HepG2 (cell line): ENCODE results near the gene RHBDD3. TPM values are rescaled to one million over a fixed set of nuclear protein-coding genes. Genes with fewer than 3 reads are reported as not detected.
A peak's percentile ranks its signal among the peaks of the same experiment; 100 is the strongest.

ENCODE experiments used
- ATF7 ChIP-seq, 2 experiments: fragments of 450-650 bp in 1 of 2; sonication (generic) in 1 of 2; formaldehyde crosslinking in 1 of 2; IDR thresholded peaks; 2 replicates each; pipeline versions ENCODE4 v1.4.0 to v1.6.1; 2016 to 2020; ENCODE audit warnings: antibody characterized with exemption in 1 of 2, mild to moderate bottlenecking in 1 of 2, missing genetic modification reagents in 1 of 2
- CAMTA2 ChIP-seq: sonication (generic); formaldehyde crosslinking; IDR thresholded peaks from 2 replicates; pipeline ENCODE4 v1.4.0; 2020; ENCODE audit warnings: mild to moderate bottlenecking, missing genetic modification reagents, borderline replicate concordance
- FOXA1 ChIP-seq, 2 experiments: fragments of 450-650 bp in 1 of 2; sonication (generic) in 1 of 2; formaldehyde crosslinking in 1 of 2; IDR thresholded peaks; 2 replicates each; pipeline versions ENCODE4 v1.4.0 to v1.6.1; 2016 to 2020; ENCODE audit warnings: missing genetic modification reagents in 1 of 2
- HDAC1 ChIP-seq: sonication (generic); formaldehyde crosslinking; IDR thresholded peaks from 2 replicates; pipeline ENCODE4 v1.5.1; 2020; ENCODE audit warnings: mild to moderate bottlenecking, missing genetic modification reagents
- HOXA3 ChIP-seq: sonication (generic); formaldehyde crosslinking; IDR thresholded peaks from 2 replicates; pipeline ENCODE4 v1.5.0; 2020; ENCODE audit warnings: missing genetic modification reagents
- KDM1A ChIP-seq: IDR thresholded peaks from 2 replicates; pipeline ENCODE4 v1.6.1; 2016; ENCODE audit warnings: missing compliant biosample characterization
- MYC ChIP-seq: sonication (generic); formaldehyde crosslinking; IDR thresholded peaks from 2 replicates; pipeline ENCODE4 v1.9.0; 2021; ENCODE audit warnings: missing genetic modification reagents, borderline replicate concordance
- NPAS2 ChIP-seq: sonication (generic); formaldehyde crosslinking; IDR thresholded peaks from 2 replicates; pipeline ENCODE4 v1.8.0; 2022; ENCODE audit warnings: mild to moderate bottlenecking, missing genetic modification reagents, borderline replicate concordance
- NR3C1 ChIP-seq: sonication (generic); formaldehyde crosslinking; IDR thresholded peaks from 2 replicates; pipeline ENCODE4 v1.4.0; 2020; ENCODE audit warnings: missing genetic modification reagents
- POLR2A ChIP-seq, 2 experiments: IDR thresholded peaks; 2 replicates each; pipeline ENCODE4 v1.6.1; 2011; ENCODE audit warnings: low read depth in 2 of 2, low read length in 2 of 2, mild to moderate bottlenecking in 1 of 2, moderate library complexity in 1 of 2; ENCODE audit not compliant: insufficient read depth in 1 of 2
- POLR2AphosphoS2 ChIP-seq: IDR thresholded peaks from 2 replicates; pipeline ENCODE4 v1.6.1; 2011; ENCODE audit warnings: low read depth, low read length, improper control_type of control experiment
- SATB2 ChIP-seq: sonication (generic); formaldehyde crosslinking; IDR thresholded peaks from 2 replicates; pipeline ENCODE4 v1.5.0; 2020; ENCODE audit warnings: missing genetic modification reagents
- SNAPC2 ChIP-seq: sonication (generic); formaldehyde crosslinking; IDR thresholded peaks from 2 replicates; pipeline ENCODE4 v1.8.1; 2022; ENCODE audit warnings: mild to moderate bottlenecking, missing genetic modification reagents
- SPEN ChIP-seq: sonication (generic); formaldehyde crosslinking; IDR thresholded peaks from 2 replicates; pipeline ENCODE4 v1.5.1; 2020; ENCODE audit warnings: low read depth, mild to moderate bottlenecking, missing genetic modification reagents
- SYNCRIP ChIP-seq: fragments of 200-400 bp; formaldehyde crosslinking; IDR thresholded peaks from 2 replicates; pipeline ENCODE4 v1.6.1; 2018; ENCODE audit warnings: mild to moderate bottlenecking, low read depth, low read length; ENCODE audit not compliant: insufficient read depth
- ZFP1 ChIP-seq: IDR thresholded peaks from 2 replicates; pipeline ENCODE4 v1.6.1; 2016
- ZNF546 ChIP-seq: sonication (generic); formaldehyde crosslinking; conservative IDR thresholded peaks from 2 replicates; pipeline ENCODE4 v1.8.1; 2023; ENCODE audit warnings: mild to moderate bottlenecking, missing genetic modification reagents
- ZNF605 ChIP-seq: sonication (generic); formaldehyde crosslinking; IDR thresholded peaks from 2 replicates; pipeline ENCODE4 v1.8.0; 2022; ENCODE audit warnings: mild to moderate bottlenecking, missing genetic modification reagents
- ZNF83 ChIP-seq: sonication (generic); formaldehyde crosslinking; IDR thresholded peaks from 2 replicates; pipeline ENCODE4 v1.4.0; 2020; ENCODE audit warnings: missing genetic modification reagents, mild to moderate bottlenecking, borderline replicate concordance
- polyA plus RNA-seq, 8 experiments: library from polyadenylated mRNA; depleted of rRNA in 3 of 8; stranded (reverse) in 7 of 8; unstranded in 1 of 8; fragments of >200 nt; fragmentation: Illumina TruSeq in 4 of 8; extraction: Trizol in 4 of 8; gene quantifications; 2 replicates each; pipeline versions ENCODE4 v1.2.1 to v1.2.3, GENCODE V29; 2011 to 2016; ENCODE audit warnings: low read depth in 4 of 8, missing spikeins in 1 of 8, mixed read lengths in 1 of 8; ENCODE audit not compliant: insufficient read depth in 1 of 8
- total RNA-seq, 5 experiments: library from RNA; depleted of rRNA; stranded (reverse); fragments of >200 nt; fragmentation: Illumina TruSeq; extraction: Trizol; gene quantifications; 2 replicates each; pipeline ENCODE4 v1.2.3, GENCODE V29; 2016; ENCODE audit warnings: low read depth in 1 of 5
- TF ChIP-seq, protein P1 (sequence below): sonication (generic); formaldehyde crosslinking; IDR thresholded peaks from 2 replicates; pipeline ENCODE4 v1.8.0; 2022; ENCODE audit warnings: mild to moderate bottlenecking, missing genetic modification reagents, moderate library complexity
- TF ChIP-seq, protein P2 (sequence below): sonication (generic); formaldehyde crosslinking; conservative IDR thresholded peaks from 2 replicates; pipeline ENCODE4 v1.8.0; 2022; ENCODE audit warnings: low read depth, missing genetic modification reagents
- TF ChIP-seq, protein P3 (sequence below): sonication (generic); formaldehyde crosslinking; IDR thresholded peaks from 2 replicates; pipeline ENCODE4 v1.4.0; 2020; ENCODE audit warnings: missing genetic modification reagents
- TF ChIP-seq, protein P4 (sequence below): sonication (generic); formaldehyde crosslinking; IDR thresholded peaks from 2 replicates; pipeline ENCODE4 v1.9.0; 2021; ENCODE audit warnings: missing genetic modification reagents, mild to moderate bottlenecking, borderline replicate concordance

The RHBDD3 gene
- total and polyA plus RNA-seq, 2 of the 13 experiments (the other 11 are each of a cell fraction or from before 2014, with no cell fraction given), result 12.1 to 26.7 TPM

DNA sequence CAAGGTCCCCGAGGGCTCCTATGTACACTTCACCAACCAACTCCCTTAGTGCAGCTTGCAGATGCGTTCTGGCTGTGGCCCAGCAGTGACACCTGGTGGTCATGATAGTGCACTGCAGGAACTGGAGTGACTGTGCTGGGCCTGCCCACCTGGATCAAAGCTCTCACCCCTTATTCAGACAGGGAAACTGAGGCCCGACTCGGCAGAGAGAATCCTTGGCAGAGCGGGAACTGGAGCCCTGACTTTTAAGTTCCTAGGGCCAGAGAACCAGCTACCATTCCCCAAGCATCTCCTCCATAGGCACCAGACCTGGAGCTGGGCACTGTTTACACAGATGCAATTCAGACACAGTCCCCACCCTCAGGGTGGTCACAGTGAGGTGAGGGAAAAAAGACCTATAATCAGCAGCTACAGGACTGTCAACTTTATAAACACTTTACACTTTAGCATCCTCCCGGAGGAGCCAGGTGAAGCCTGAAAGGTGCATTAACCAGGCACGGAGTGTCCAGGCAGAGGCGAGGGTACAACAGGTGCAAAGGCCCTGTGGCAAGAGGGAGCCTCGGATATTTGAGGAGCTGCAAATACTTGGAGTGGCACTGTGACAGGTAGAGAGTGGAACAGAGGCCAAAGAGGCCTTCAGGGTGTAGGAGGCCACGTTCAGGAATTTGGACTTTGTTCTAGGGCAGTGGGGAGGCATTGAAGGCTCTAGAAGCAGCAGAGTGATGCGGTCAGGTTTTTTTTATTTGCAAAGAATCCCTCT, 22.0 kb downstream of the RHBDD3 start (continued):
- TF ChIP-seq, protein P1, sequence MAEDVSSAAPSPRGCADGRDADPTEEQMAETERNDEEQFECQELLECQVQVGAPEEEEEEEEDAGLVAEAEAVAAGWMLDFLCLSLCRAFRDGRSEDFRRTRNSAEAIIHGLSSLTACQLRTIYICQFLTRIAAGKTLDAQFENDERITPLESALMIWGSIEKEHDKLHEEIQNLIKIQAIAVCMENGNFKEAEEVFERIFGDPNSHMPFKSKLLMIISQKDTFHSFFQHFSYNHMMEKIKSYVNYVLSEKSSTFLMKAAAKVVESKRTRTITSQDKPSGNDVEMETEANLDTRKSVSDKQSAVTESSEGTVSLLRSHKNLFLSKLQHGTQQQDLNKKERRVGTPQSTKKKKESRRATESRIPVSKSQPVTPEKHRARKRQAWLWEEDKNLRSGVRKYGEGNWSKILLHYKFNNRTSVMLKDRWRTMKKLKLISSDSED (CRISPR knock-in tag), result no peak
- no peak for TF ChIP-seq ZFP1 (CRISPR knock-in tag)
- TF ChIP-seq ZNF546 (CRISPR knock-in tag), result no peak
- TF ChIP-seq, protein P2, sequence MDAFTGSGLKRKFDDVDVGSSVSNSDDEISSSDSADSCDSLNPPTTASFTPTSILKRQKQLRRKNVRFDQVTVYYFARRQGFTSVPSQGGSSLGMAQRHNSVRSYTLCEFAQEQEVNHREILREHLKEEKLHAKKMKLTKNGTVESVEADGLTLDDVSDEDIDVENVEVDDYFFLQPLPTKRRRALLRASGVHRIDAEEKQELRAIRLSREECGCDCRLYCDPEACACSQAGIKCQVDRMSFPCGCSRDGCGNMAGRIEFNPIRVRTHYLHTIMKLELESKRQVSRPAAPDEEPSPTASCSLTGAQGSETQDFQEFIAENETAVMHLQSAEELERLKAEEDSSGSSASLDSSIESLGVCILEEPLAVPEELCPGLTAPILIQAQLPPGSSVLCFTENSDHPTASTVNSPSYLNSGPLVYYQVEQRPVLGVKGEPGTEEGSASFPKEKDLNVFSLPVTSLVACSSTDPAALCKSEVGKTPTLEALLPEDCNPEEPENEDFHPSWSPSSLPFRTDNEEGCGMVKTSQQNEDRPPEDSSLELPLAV (CRISPR knock-in tag), result no peak
- TF ChIP-seq CAMTA2, result no peak
- TF ChIP-seq, protein P3, sequence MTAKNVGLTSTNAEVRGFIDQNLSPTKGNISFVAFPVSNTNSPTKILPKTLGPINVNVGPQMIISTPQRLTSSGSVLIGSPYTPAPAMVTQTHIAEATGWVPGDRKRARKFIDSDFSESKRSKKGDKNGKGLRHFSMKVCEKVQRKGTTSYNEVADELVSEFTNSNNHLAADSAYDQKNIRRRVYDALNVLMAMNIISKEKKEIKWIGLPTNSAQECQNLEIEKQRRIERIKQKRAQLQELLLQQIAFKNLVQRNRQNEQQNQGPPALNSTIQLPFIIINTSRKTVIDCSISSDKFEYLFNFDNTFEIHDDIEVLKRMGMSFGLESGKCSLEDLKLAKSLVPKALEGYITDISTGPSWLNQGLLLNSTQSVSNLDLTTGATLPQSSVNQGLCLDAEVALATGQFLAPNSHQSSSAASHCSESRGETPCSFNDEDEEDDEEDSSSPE, result no peak
- TF ChIP-seq ZNF605 (CRISPR knock-in tag), result peak; percentile 59; the same call in 1 of the 2 replicates
- no peak; the same call in 1 of the 2 replicates for TF ChIP-seq SPEN (CRISPR knock-in tag)
- no peak for TF ChIP-seq KDM1A (CRISPR knock-in tag)
- TF ChIP-seq SNAPC2 (CRISPR knock-in tag), result no peak
- TF ChIP-seq NR3C1 (CRISPR knock-in tag), result no peak
- TF ChIP-seq NPAS2, result no peak
- 0 out of 2 replicates have a peak, but pooled peaks have one; percentile 19 for TF ChIP-seq HDAC1 (CRISPR knock-in tag)
- no peak for TF ChIP-seq FOXA1 (IDR thresholded peaks at IDR 0.05)
- peak; percentile 78 for TF ChIP-seq FOXA1 (CRISPR knock-in tag; IDR thresholded peaks at IDR 0.05)
- no peak for TF ChIP-seq ZNF83 (CRISPR knock-in tag)
- TF ChIP-seq ATF7 (IDR thresholded peaks at IDR 0.05), result no peak
- TF ChIP-seq ATF7 (CRISPR knock-in tag; IDR thresholded peaks at IDR 0.05), result no peak
- no peak for TF ChIP-seq SATB2 (CRISPR knock-in tag)
- 0 out of 2 replicates have a peak, but pooled peaks have one; percentile 18 for TF ChIP-seq HOXA3 (CRISPR knock-in tag)
- TF ChIP-seq POLR2AphosphoS2, result no peak
- TF ChIP-seq, protein P4, sequence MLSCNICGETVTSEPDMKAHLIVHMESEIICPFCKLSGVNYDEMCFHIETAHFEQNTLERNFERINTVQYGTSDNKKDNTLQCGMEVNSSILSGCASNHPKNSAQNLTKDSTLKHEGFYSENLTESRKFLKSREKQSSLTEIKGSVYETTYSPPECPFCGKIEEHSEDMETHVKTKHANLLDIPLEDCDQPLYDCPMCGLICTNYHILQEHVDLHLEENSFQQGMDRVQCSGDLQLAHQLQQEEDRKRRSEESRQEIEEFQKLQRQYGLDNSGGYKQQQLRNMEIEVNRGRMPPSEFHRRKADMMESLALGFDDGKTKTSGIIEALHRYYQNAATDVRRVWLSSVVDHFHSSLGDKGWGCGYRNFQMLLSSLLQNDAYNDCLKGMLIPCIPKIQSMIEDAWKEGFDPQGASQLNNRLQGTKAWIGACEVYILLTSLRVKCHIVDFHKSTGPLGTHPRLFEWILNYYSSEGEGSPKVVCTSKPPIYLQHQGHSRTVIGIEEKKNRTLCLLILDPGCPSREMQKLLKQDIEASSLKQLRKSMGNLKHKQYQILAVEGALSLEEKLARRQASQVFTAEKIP (CRISPR knock-in tag), result no peak
- no peak for TF ChIP-seq POLR2A (IDR thresholded peaks at IDR 0.05; ENCODE audit: insufficient read depth in 1 of 2, low read depth in 2 of 2, low read length in 2 of 2)
- TF ChIP-seq MYC (CRISPR knock-in tag), result no peak
- TF ChIP-seq SYNCRIP, result no peak
